H9 (cell line): Measurements from ENCODE around the gene CHMP6. TPM values are rescaled to one million over a fixed set of nuclear protein-coding genes. Genes with fewer than 3 reads are reported as not detected.
A peak's percentile ranks its signal among the peaks of the same experiment; 100 is the strongest.

Experiments used
- DNase-seq: peaks from one replicate; pipeline ENCODE4 v3.0.0-alpha.2; 2017
- H2AFZ ChIP-seq: one replicate; pipeline ENCODE4 v1.6.1; 2013; ENCODE audit warnings: mild to moderate bottlenecking, low read length, control low read depth, moderate library complexity
- H2AK5ac ChIP-seq: 2 replicates; pipeline ENCODE4 v1.6.1; 2013; ENCODE audit warnings: low read length, control low read depth, mixed read lengths; ENCODE audit not compliant: insufficient read length
- H2BK120ac ChIP-seq: one replicate; pipeline ENCODE4 v1.6.1; 2013; ENCODE audit warnings: low read depth, mild to moderate bottlenecking, low read length, control low read depth, inconsistent platforms; ENCODE audit not compliant: poor library complexity, severe bottlenecking
- H2BK12ac ChIP-seq: 2 replicates; pipeline ENCODE4 v1.6.1; 2013; ENCODE audit warnings: low read length, control low read depth, mixed read lengths, low read depth; ENCODE audit not compliant: insufficient read length
- H2BK15ac ChIP-seq: 2 replicates; pipeline ENCODE4 v1.6.1; 2013; ENCODE audit warnings: low read depth, low read length, control low read depth
- H2BK20ac ChIP-seq: one replicate; pipeline ENCODE4 v1.6.1; 2013; ENCODE audit warnings: low read depth, mild to moderate bottlenecking, low read length, control low read depth, inconsistent platforms; ENCODE audit not compliant: poor library complexity, severe bottlenecking
- H2BK5ac ChIP-seq: 2 replicates; pipeline ENCODE4 v1.6.1; 2013; ENCODE audit warnings: low read length, control low read depth, mixed read lengths; ENCODE audit not compliant: insufficient read length
- H3K14ac ChIP-seq: 2 replicates; pipeline ENCODE4 v1.6.1; 2013; ENCODE audit warnings: low read length, control low read depth; ENCODE audit not compliant: insufficient read depth
- H3K18ac ChIP-seq: 2 replicates; pipeline ENCODE4 v1.6.1; 2013; ENCODE audit warnings: low read depth, mild to moderate bottlenecking, mixed read lengths, low read length, control low read depth; ENCODE audit not compliant: insufficient read length
- H3K23ac ChIP-seq: 2 replicates; pipeline ENCODE4 v1.6.1; 2013; ENCODE audit warnings: low read length, control low read depth, mixed read lengths, low read depth; ENCODE audit not compliant: insufficient read length
- H3K23me2 ChIP-seq: 2 replicates; pipeline ENCODE4 v1.6.1; 2013; ENCODE audit warnings: low read depth, mild to moderate bottlenecking, mixed read lengths, low read length, control low read depth; ENCODE audit not compliant: insufficient read length, poor library complexity, severe bottlenecking
- H3K27ac ChIP-seq: 2 replicates; pipeline ENCODE4 v1.5.1; 2013; ENCODE audit warnings: low read length, control low read depth, mixed read lengths, low read depth; ENCODE audit not compliant: insufficient read length
- H3K27me3 ChIP-seq: 2 replicates; pipeline ENCODE4 v1.6.1; 2013; ENCODE audit warnings: low read length, control low read depth, inconsistent platforms; ENCODE audit not compliant: insufficient read depth
- H3K4ac ChIP-seq: 2 replicates; pipeline ENCODE4 v1.6.1; 2013; ENCODE audit warnings: low read depth, mild to moderate bottlenecking, control low read depth, inconsistent platforms, low read length, moderate library complexity
- H3K4me1 ChIP-seq: 2 replicates; pipeline ENCODE4 v1.6.1; 2013; ENCODE audit warnings: low read length, control low read depth, inconsistent platforms; ENCODE audit not compliant: insufficient read depth
- H3K4me2 ChIP-seq: 2 replicates; pipeline ENCODE4 v1.6.1; 2013; ENCODE audit warnings: low read length, control low read depth, mixed read lengths; ENCODE audit not compliant: insufficient read length, insufficient read depth
- H3K56ac ChIP-seq: 2 replicates; pipeline ENCODE4 v1.6.1; 2013; ENCODE audit warnings: low read depth, mild to moderate bottlenecking, mixed read lengths, low read length, control low read depth; ENCODE audit not compliant: insufficient read length
- H3K79me1 ChIP-seq: 2 replicates; pipeline ENCODE4 v1.6.1; 2013; ENCODE audit warnings: low read depth, mild to moderate bottlenecking, moderate library complexity, low read length, control low read depth, inconsistent platforms; ENCODE audit not compliant: insufficient read depth, poor library complexity, severe bottlenecking
- H3K79me2 ChIP-seq: 2 replicates; pipeline ENCODE4 v1.6.1; 2013; ENCODE audit warnings: low read length, control low read depth, inconsistent platforms; ENCODE audit not compliant: insufficient read depth
- H3K9ac ChIP-seq: 2 replicates; pipeline ENCODE4 v1.6.1; 2013; ENCODE audit warnings: low read length, control low read depth, mixed read lengths; ENCODE audit not compliant: insufficient read length; ENCODE audit errors: extremely low read depth
- H3K9me3 ChIP-seq: one replicate; pipeline ENCODE4 v1.6.1; 2013; ENCODE audit warnings: low read depth, low read length, inconsistent platforms; ENCODE audit not compliant: control insufficient read depth
- H3T11ph ChIP-seq: one replicate; pipeline ENCODE4 v1.6.1; 2013; ENCODE audit warnings: mild to moderate bottlenecking, low read length, control low read depth, inconsistent platforms
- H4K20me1 ChIP-seq: one replicate; pipeline ENCODE4 v1.6.1; 2013; ENCODE audit not compliant: control insufficient read depth, insufficient read length, insufficient read depth
- H4K5ac ChIP-seq: 2 replicates; pipeline ENCODE4 v1.6.1; 2013; ENCODE audit warnings: low read depth, mild to moderate bottlenecking, mixed read lengths, low read length, control low read depth; ENCODE audit not compliant: insufficient read length
- H4K8ac ChIP-seq: replicated peaks from 2 replicates; pipeline ENCODE4 v1.6.1; 2013; ENCODE audit warnings: low read length, control low read depth, mixed read lengths, low read depth; ENCODE audit not compliant: insufficient read length
- H4K91ac ChIP-seq: 2 replicates; pipeline ENCODE4 v1.6.1; 2013; ENCODE audit warnings: low read depth, mild to moderate bottlenecking, moderate library complexity, mixed read lengths, low read length, control low read depth; ENCODE audit not compliant: insufficient read length
- H3K27ac Mint-ChIP-seq, 3 experiments: 2 replicates in 2 of 3; 3 replicates in 1 of 3; pipeline ENCODE4 v1.8.0; 2020 to 2021; ENCODE audit warnings: mixed read lengths in 3 of 3, mild to moderate bottlenecking in 1 of 3, moderate library complexity in 1 of 3
- H3K27me3 Mint-ChIP-seq: 2 replicates; pipeline ENCODE4 v1.8.0; 2021; ENCODE audit warnings: low read depth, mild to moderate bottlenecking, moderate library complexity, mixed read lengths
- H3K36me3 Mint-ChIP-seq, 3 experiments: 2 replicates in 2 of 3; 3 replicates in 1 of 3; pipeline ENCODE4 v1.8.0; 2020 to 2021; ENCODE audit warnings: low read depth in 3 of 3, mixed read lengths in 3 of 3; ENCODE audit not compliant: insufficient read depth in 1 of 3
- H3K4me1 Mint-ChIP-seq, 2 experiments: 2 replicates each; pipeline ENCODE4 v1.8.0; 2020; ENCODE audit warnings: mixed read lengths in 2 of 2
- H3K4me3 Mint-ChIP-seq, 2 experiments: 2 replicates in 1 of 2; 3 replicates in 1 of 2; pipeline ENCODE4 v1.8.0; 2020 to 2021; ENCODE audit warnings: mild to moderate bottlenecking in 2 of 2, mixed read lengths in 2 of 2, moderate library complexity in 1 of 2
- H3K9me3 Mint-ChIP-seq, 2 experiments: 2 replicates in 1 of 2; 3 replicates in 1 of 2; pipeline ENCODE4 v1.8.0; 2020; ENCODE audit warnings: mild to moderate bottlenecking in 2 of 2, mixed read lengths in 2 of 2, moderate library complexity in 1 of 2
- WGBS: extraction: QIAGEN DNeasy Blood & Tissue Kit; methylation state at CpG from one replicate; pipeline ENCODE4 v1.1.7; 2013; ENCODE audit warnings: missing lambda C conversion rate, low lambda C conversion rate, mixed read lengths; ENCODE audit not compliant: insufficient read length; ENCODE audit errors: extremely low coverage; 5-methylcytosine and 5-hydroxymethylcytosine counted together
- total RNA-seq: library from RNA; stranded (reverse); gene quantifications from 2 replicates; pipeline ENCODE4 v1.2.1, GENCODE V29; 2021
- TF ChIP-seq, protein P1 (sequence below): fragments of 200-600 bp; sonication (generic); conservative IDR thresholded peaks from 3 replicates; pipeline ENCODE4 v1.8.0; 2021; ENCODE audit warnings: antibody characterized with exemption, mild to moderate bottlenecking

Gene CHMP6
- total RNA-seq, 1 experiment from 2014 or later = 23.4 TPM

DNA sequence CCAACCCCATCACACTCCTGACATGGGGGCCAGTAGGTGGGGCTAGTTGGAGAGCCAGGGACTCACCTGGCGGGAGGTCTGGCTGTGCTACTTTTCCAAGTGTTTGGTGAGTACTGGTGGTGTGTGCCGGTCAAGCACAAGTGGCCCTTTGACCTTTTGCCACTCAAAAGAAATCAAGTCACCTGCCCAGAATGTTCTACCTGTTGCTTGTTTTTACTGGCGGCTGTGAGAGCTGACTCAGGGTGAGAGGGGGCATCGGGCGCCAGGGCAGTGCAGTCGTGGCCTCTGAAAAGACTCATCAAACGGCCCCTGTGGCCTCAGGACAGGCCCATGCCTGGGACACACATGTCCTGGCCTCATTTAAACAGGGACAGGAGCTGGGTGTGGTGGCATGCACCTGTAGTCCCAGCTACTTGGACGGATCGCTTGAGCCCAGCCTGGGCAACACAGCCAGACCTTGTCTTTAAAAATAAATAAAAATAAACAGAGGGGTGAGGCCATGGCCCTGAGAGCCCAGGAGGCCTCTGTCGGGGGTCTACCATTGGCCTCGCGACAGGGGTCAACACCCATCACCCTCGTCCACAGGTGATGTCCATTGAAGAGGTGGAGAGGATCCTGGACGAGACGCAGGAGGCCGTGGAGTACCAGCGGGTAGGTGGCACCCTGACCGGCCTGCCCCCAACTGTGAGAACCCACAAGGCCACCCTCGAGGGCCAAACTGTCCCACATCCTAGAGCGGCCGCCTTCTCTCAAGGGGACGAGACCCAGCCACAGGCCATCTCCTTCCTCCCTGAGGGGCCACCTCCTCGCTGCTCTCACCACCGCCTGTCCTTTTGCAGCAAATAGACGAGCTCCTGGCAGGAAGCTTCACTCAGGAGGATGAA, 5.0 kb downstream of the CHMP6 start:
- no peak overlapping the region for H3K9ac ChIP-seq
- no peak overlapping the region for H3K56ac ChIP-seq
- H2BK12ac ChIP-seq = no peak overlapping the region
- H3K27ac ChIP-seq = no peak overlapping the region
- no CpG with 5 or more reads among the region's 25 CpGs for WGBS
- H3K4me1 ChIP-seq = no peaks in the 10 kb centered on the region
- H2BK15ac ChIP-seq = no peak overlapping the region
- DNase-seq = peak; percentile 36
- Mint-ChIP-seq H3K4me1 (peaks cover 11 to 12% of the 10 kb centered on the region in 2 experiments), H3K27me3 (peaks cover 13% of the 10 kb centered on the region), H3K36me3 (peaks cover 5 to 25% (median 20%) of the 10 kb centered on the region in 3 experiments; a peak in 5 of 7 replicates), H3K27ac (no peak overlapping the region), H3K9me3 (no peaks in the 10 kb centered on the region), H3K4me3 (no peak overlapping the region)
- H3K18ac ChIP-seq = no peak overlapping the region
- H3K4ac ChIP-seq = no peak overlapping the region
- no peak overlapping the region for H3K14ac ChIP-seq
- H3K27me3 ChIP-seq = no peaks in the 10 kb centered on the region
- no peaks in the 10 kb centered on the region for H4K20me1 ChIP-seq
- H4K91ac ChIP-seq = no peak overlapping the region
- no peaks in the 10 kb centered on the region for H3K9me3 ChIP-seq
- H3K23me2 ChIP-seq = peaks cover 6% of the 10 kb centered on the region
- no peak overlapping the region for H2BK20ac ChIP-seq
- H3K23ac ChIP-seq = no peak overlapping the region
- no peaks in the 10 kb centered on the region for H3K79me1 ChIP-seq
- no peak overlapping the region for H3K4me2 ChIP-seq
- H4K5ac ChIP-seq = no peak overlapping the region
- TF ChIP-seq, protein P1, sequence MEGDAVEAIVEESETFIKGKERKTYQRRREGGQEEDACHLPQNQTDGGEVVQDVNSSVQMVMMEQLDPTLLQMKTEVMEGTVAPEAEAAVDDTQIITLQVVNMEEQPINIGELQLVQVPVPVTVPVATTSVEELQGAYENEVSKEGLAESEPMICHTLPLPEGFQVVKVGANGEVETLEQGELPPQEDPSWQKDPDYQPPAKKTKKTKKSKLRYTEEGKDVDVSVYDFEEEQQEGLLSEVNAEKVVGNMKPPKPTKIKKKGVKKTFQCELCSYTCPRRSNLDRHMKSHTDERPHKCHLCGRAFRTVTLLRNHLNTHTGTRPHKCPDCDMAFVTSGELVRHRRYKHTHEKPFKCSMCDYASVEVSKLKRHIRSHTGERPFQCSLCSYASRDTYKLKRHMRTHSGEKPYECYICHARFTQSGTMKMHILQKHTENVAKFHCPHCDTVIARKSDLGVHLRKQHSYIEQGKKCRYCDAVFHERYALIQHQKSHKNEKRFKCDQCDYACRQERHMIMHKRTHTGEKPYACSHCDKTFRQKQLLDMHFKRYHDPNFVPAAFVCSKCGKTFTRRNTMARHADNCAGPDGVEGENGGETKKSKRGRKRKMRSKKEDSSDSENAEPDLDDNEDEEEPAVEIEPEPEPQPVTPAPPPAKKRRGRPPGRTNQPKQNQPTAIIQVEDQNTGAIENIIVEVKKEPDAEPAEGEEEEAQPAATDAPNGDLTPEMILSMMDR = no peak
- H2AK5ac ChIP-seq = no peak overlapping the region
- H4K8ac ChIP-seq = no peak overlapping the region
- no peaks in the 10 kb centered on the region for H3K79me2 ChIP-seq
- no peak overlapping the region for H2AFZ ChIP-seq
- H2BK120ac ChIP-seq = no peak overlapping the region
- no peak overlapping the region for H3T11ph ChIP-seq
- no peak overlapping the region for H2BK5ac ChIP-seq
